Measurements from ENCODE around the gene NEDD9. TPM values are rescaled to one million over a fixed set of nuclear protein-coding genes. Genes with fewer than 3 reads are reported as not detected.

The NEDD9 gene
- total RNA-seq, 2 experiments from 2014 or later, result 60.1 to 64.8 TPM

DNA sequence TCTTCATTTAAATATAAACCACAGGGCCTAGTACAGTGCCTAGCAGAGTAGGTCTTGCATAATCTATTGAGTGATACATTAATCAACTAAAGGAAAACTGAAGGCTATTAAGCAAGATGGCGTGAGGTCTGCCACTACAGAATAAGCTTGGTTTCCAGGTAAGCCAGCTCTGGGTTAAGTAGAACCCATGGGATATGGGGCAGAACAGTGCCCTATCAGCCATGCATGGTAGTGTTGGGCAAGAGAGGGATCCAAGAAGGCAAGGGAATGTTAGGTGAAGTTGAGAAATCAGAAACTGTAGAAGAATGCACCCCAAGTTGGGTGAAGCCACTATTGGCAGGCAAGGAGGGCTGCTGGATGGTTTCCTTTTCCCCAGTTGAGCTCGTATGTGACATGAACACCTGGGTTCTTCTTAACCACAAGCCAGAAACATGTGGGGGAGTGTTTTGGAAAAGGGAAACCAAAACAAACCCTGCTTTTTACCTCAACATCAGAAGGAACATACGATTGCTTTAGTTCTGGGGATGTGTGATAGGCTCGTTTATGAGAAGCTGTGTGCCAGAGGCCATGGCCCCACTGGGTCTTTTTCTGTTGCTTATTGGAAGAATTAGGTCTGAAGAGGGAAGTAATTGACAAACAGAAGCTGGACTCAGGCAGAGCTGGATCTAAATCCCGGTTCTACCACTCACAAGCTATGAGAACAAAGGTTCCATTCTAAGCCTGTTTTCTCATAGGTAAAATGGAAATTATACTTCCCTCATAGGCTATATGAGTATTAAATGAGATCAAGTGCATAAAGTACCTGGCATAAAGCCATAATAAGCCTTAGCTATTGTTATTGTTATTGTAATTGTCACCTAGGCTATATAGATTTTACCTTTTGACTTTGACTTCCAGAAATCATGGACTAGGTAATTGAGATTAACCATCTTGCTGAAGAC, 33.5 kb downstream of the NEDD9 start:
- CTCF ChIA-PET, result interaction anchor here (0.6 to 1.1 kb wide), 4 partner anchors 11 to 503 kb away, joined by 3 to 5 read pairs (median 4); no protein-coding TSS in a partner anchor
- H3K4me1 Mint-ChIP-seq, result peaks cover 71% of the 10 kb centered on the region
- H3K27ac Mint-ChIP-seq, result peak overlapping the region; percentile 84
- peak; percentile 54 for DNase-seq
- H3K36me3 Mint-ChIP-seq (ENCODE audit: low read depth), result peaks cover 83% of the 10 kb centered on the region
- peak overlapping the region; percentile 46 for H3K4me3 Mint-ChIP-seq
- POLR2A ChIA-PET, result interaction anchor here (0.7 to 2.4 kb wide), 13 partner anchors 9 to 261 kb away, joined by 3 to 40 read pairs (median 4); partner anchors contain the start of gene NEDD9
- H3K27me3 Mint-ChIP-seq, result no peaks in the 10 kb centered on the region
- H3K9me3 Mint-ChIP-seq, result no peaks in the 10 kb centered on the region

DNA sequence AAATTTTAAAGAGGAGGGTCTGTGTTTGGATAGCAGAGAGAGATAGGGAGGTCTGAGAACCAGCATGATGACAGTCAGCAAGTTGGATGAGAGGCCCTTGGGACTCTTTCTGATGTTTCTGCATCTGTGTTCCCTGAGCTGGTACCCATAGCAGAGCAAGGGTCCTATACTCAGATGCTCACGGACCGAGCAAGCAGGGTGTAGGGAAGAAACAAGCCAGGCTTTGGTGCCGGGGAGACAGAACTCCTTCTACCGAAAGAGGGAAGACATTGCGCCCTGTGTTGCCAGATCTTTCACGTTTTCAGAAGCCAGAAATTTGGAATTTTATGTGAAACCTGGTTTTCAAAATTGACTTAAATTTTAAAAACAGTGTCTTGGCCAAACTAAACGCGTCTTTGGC, 34.6 kb downstream of the NEDD9 start:
- peaks cover 60% of the 10 kb centered on the region for H3K4me1 Mint-ChIP-seq
- ChIA-PET CTCF (no interaction called here), POLR2A (interaction anchor here (2.4 kb wide), 1 partner anchor 25 kb away, joined by 17 read pairs; no protein-coding TSS in a partner anchor)
- no peaks in the 10 kb centered on the region for H3K27me3 Mint-ChIP-seq
- no peak for DNase-seq
- no peak overlapping the region for H3K27ac Mint-ChIP-seq
- peaks cover 83% of the 10 kb centered on the region for H3K36me3 Mint-ChIP-seq (ENCODE audit: low read depth)
- H3K9me3 Mint-ChIP-seq, result no peaks in the 10 kb centered on the region
- no peak overlapping the region for H3K4me3 Mint-ChIP-seq

DNA sequence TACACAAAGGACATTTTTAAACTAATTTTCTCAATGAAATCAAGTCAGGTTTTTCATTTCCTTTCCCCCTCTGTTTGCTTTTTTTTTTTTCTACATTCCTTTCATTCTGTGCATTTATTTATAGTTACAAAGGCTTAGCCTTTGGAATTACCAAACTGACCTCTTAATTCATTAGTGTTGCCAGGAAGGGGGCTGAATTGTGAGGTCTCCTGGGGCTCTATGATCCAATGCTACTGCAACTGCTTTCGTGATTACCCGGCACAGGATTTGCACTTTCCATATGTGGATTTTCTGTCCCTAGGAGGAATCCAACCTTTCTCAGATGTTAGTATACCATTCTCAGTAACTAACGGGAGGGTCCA, 35.3 kb downstream of the NEDD9 start:
- Mint-ChIP-seq H3K4me1 (peaks cover 53% of the 10 kb centered on the region), H3K4me3 (no peak overlapping the region), H3K36me3 (ENCODE audit: low read depth) (peaks cover 80% of the 10 kb centered on the region), H3K27ac (no peak overlapping the region), H3K9me3 (no peaks in the 10 kb centered on the region), H3K27me3 (no peaks in the 10 kb centered on the region)
- CTCF ChIA-PET, result no interaction called here
- DNase-seq, result no peak
- POLR2A ChIA-PET, result no interaction called here

DNA sequence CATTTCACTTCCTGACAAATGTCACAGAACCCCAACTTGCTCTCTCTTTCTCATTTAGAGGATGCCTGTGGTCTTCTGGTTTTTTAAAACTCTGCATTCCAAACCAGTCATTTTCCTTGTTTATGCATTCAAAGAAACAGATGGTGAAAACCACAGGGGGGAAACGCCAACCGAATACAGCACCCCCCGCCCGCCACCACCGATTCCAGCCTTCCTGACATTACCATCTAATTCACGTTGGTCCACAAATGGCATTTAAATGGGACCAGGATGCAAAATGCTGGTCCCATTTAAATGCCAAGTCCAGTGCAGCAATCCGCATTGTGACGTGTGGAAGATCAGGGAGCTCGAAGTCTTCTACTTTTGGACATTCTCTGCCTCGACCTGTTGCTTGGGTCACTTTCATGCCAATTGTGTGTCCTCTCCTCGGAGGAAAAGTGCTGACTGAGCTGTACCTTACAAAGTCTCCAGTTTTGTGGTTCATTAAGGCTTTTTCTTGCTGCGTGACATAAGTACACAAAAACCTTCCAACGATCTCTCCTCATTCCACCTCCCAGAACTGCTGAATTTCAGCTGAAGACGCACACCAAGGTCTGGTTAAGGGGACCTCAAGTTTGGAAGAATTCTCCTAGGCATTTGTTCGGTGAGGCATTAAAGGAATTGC, 35.8 kb downstream of the NEDD9 start:
- CTCF ChIA-PET, result no interaction called here
- Mint-ChIP-seq H3K4me3 (no peak overlapping the region), H3K9me3 (no peaks in the 10 kb centered on the region), H3K27me3 (no peaks in the 10 kb centered on the region), H3K27ac (no peak overlapping the region), H3K4me1 (peaks cover 48% of the 10 kb centered on the region), H3K36me3 (ENCODE audit: low read depth) (peaks cover 80% of the 10 kb centered on the region)
- no peak for DNase-seq
- POLR2A ChIA-PET, result no interaction called here

DNA sequence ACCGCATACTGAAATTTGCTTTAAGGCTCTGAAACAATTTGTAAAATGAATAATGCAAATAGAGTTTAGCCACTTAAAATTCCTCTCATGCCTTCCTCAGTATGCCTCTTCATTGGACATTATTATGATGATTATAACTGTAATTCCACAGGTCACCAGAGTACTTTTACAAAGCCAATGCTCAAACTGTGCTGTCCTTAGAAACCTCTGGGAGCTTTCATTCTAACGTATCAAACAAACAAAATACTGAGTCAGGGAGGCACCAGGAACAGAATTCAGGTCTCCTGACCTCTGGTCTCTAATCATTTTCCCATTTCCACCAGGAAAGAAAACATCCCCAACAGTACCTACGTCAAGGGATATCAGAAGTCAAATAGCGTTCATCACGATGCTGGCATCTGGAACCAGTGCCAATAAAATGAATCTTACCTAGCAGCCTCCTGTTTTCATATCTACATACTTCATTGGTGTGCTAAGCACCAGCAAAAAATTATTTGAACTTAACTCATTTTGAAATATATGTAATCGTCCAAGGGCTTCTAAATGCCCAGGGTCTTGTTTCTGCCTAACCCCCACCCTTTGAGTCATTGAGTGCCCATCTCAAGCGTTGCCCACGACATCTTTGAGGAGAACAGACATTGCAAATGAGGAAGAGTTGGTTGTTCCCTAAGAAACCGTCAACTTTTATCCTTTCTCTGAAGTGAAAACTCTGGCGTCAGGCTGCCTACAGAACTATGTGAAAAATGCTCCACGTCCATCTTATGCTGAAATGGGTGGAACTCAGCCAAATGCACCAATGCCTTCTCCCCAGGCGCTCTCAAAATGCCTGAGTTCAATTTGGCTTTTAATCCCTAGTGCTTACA, 37.9 kb downstream of the NEDD9 start:
- no peak overlapping the region for H3K4me3 Mint-ChIP-seq
- CTCF ChIA-PET, result no interaction called here
- H3K9me3 Mint-ChIP-seq, result no peaks in the 10 kb centered on the region
- peaks cover 82% of the 10 kb centered on the region for H3K36me3 Mint-ChIP-seq (ENCODE audit: low read depth)
- no peaks in the 10 kb centered on the region for H3K27me3 Mint-ChIP-seq
- H3K4me1 Mint-ChIP-seq, result peaks cover 29% of the 10 kb centered on the region
- DNase-seq, result no peak
- POLR2A ChIA-PET, result no interaction called here
- H3K27ac Mint-ChIP-seq, result no peak overlapping the region

DNA sequence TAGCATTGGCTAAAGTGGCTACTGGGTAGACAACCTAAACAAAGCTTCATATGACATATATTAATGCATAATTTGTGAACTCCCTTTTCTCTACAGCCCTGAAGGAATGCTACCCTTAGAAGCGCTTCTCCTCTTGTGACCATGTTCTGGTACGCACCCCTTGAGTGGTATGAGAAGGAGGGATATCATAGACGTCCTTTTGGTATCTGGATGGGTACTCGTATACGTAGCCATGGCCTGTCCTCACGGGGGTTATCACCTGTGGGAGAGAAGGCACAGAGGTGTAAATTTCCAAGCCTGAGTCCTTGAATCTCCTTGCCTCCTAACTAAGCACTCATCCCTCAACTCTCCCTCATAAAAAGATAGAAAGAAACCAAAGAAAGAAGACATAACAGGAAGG, 39.0 kb downstream of the NEDD9 start:
- H3K4me3 Mint-ChIP-seq, result no peak overlapping the region
- no peak for DNase-seq
- ChIA-PET CTCF (interaction anchor here (1.0 kb wide), 1 partner anchor 9 kb away, joined by 3 read pairs; no protein-coding TSS in a partner anchor), POLR2A (no interaction called here)
- H3K27me3 Mint-ChIP-seq, result no peaks in the 10 kb centered on the region
- H3K9me3 Mint-ChIP-seq, result no peaks in the 10 kb centered on the region
- H3K27ac Mint-ChIP-seq, result no peak overlapping the region
- peaks cover 82% of the 10 kb centered on the region for H3K36me3 Mint-ChIP-seq (ENCODE audit: low read depth)
- H3K4me1 Mint-ChIP-seq, result peaks cover 19% of the 10 kb centered on the region

DNA sequence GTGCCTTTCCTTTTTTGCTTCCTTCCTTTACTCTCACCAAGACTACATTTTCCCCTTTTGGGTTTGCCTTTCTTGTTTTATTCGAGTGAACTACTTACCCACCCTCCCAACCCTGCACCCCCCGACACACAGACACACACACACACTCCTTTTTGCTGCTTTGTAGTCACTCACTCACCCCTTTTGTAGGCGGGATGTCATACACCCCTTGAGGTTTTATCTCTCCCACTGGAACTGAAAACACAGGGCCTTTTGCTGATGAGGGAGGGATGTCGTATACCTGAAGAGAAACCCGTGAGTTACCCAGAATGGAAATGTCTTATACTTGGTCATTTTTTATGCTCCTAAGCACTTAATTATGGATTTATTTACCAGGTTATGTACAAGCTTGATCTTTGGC, 40.3 kb downstream of the NEDD9 start:
- Mint-ChIP-seq H3K4me1 (peaks cover 9% of the 10 kb centered on the region), H3K36me3 (ENCODE audit: low read depth) (peaks cover 82% of the 10 kb centered on the region), H3K4me3 (no peak overlapping the region), H3K27ac (no peak overlapping the region), H3K9me3 (no peaks in the 10 kb centered on the region), H3K27me3 (no peaks in the 10 kb centered on the region)
- DNase-seq, result no peak
- CTCF ChIA-PET, result interaction anchor here (0.6 to 0.9 kb wide), 2 partner anchors 20 to 222 kb away, joined by 3 to 5 read pairs; no protein-coding TSS in a partner anchor
- POLR2A ChIA-PET, result no interaction called here

DNA sequence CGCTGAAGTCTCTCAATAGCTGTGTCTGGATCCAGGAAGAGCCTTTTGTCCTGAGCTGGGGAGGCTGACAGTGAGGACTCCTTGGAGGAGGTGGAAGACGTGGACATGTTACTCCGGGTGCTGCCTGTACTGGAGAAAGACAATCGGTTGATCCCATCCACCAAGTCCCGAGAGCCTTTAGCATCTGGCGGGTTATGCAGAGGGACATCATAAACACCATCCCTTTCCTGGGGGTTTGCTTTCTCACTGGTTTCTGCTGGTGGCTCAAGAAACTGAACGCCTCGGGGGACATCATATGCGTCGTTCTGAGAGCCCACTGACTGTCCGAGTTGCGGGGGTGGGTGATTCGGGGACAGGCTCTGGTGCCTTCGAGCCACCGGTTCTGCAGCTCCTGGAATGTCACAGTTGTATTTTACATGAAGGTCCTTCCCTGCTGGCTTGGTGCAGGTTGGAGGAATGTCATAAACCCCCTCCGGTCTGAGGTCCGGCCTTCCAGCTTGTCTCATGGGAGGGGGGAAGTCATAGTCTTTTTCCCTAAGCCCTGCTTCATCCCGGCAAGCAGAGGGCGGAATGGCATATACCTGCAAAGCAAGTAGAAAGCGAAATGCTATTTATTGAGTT, 41.7 kb downstream of the NEDD9 start:
- Mint-ChIP-seq H3K9me3 (no peaks in the 10 kb centered on the region), H3K36me3 (ENCODE audit: low read depth) (peaks cover 85% of the 10 kb centered on the region), H3K27ac (no peak overlapping the region), H3K4me3 (no peak overlapping the region), H3K4me1 (peaks cover 1% of the 10 kb centered on the region), H3K27me3 (no peaks in the 10 kb centered on the region)
- ChIA-PET POLR2A (interaction anchor here (1.2 kb wide), 1 partner anchor 8 kb away, joined by 4 read pairs; no protein-coding TSS in a partner anchor), CTCF (interaction anchor here (1.7 kb wide), 1 partner anchor 18 kb away, joined by 5 read pairs; no protein-coding TSS in a partner anchor)
- no peak for DNase-seq

DNA sequence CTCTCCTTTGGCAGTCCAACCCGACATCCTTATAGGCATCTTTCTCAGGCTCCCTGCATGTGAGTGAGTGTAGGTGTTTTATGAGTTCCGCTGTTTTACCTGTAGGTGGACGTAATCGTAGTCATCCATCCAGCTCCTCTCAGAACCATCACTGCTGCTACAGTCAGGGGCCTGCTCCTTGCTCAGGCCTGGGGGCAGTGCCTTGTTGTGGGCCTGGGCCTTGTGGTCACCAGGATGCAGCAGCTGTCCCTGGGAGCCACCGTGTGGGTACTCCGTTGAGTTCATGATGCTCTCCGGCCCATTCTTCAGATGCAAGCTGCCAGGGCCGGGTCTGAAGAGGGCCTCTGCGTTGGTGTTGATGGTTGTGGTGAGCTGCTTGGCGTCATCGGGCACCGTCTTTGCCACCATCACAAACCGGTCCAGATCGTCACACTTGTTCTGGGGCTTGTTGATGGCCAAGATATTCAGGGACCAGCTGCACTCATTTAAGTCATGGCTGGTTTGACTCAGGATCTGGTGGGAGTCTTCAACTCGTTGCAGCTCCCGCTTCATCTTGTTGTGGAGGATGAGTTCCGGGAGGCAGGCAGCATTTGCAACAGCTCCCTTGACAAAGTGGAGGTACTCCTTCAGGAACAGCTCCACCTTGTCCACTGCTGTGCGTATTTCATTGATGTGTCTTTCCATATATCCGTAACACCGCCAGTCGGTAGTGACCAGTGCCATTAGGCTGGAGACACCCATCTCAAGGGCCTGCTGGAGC, 42.4 kb downstream of the NEDD9 start:
- no peaks in the 10 kb centered on the region for H3K27me3 Mint-ChIP-seq
- H3K4me3 Mint-ChIP-seq, result no peak overlapping the region
- no peak overlapping the region for H3K27ac Mint-ChIP-seq
- H3K4me1 Mint-ChIP-seq, result peaks cover 1% of the 10 kb centered on the region
- H3K9me3 Mint-ChIP-seq, result no peaks in the 10 kb centered on the region
- no peak for DNase-seq
- ChIA-PET POLR2A (interaction anchor here (1.2 kb wide), 1 partner anchor 9 kb away, joined by 4 read pairs; no protein-coding TSS in a partner anchor), CTCF (interaction anchor here (1.7 kb wide), 1 partner anchor 18 kb away, joined by 5 read pairs; no protein-coding TSS in a partner anchor)
- H3K36me3 Mint-ChIP-seq (ENCODE audit: low read depth), result peaks cover 92% of the 10 kb centered on the region

DNA sequence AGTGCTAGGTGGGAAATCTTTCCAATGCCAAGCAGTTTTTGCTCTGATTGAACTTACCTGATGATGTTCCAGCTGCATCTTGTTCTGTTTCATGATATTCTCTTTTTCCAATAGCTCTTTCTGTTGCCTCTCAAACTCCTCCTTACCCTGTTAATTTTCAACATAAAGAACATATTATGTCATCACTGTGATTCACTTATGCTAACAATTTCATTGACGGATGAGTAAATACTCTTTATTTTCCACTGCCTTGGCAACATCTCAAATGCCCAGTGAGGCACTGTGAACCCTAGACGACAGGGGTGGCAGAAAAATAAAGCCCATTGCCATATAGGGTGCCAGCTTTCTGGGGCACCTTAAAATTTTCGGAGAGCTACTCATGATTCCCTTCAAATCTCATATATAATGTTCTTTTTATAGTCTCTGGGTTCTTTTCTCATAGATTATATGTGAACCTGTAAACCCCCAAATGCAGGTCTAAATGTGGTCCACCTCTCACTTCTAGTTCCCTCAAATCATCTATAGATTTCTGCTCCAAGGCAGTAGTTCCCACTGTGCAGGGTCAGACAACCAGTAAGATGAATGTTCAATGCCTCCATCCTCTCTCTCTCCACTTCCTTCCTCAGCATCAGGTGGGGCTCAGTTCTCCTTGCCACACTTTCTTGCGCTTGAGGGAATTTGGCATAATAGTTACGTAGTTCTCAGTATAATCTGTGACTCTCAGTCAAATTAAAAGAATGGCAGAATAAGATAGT, 44.1 kb downstream of the NEDD9 start:
- Mint-ChIP-seq H3K9me3 (no peaks in the 10 kb centered on the region), H3K27me3 (no peaks in the 10 kb centered on the region), H3K4me3 (no peak overlapping the region), H3K36me3 (ENCODE audit: low read depth) (peaks cover 92% of the 10 kb centered on the region), H3K27ac (no peak overlapping the region), H3K4me1 (no peaks in the 10 kb centered on the region)
- DNase-seq, result no peak
- ChIA-PET POLR2A (interaction anchor here (1.0 to 1.2 kb wide), 3 partner anchors 13 to 70 kb away, joined by 3 read pairs; no protein-coding TSS in a partner anchor), CTCF (no interaction called here)

DNA sequence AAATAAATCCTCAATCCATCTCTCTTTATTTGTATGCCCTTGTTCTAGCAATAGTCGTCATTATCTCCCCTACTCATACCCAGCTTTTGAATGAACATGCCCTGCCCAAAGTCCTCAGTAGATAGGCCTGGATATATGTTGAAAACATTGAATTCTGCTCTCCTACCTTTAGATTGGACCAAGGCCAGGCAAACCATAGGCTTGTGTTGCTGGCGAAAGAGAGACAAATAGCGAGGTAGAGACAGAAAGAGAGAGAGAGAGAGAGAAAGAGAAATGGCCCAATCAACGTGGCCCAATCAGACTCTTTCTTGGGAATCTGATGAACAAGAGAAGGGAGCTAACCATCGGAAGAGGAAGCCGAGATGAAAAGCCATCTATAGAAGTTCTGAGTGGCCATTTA, 45.2 kb downstream of the NEDD9 start:
- no peak overlapping the region for H3K4me3 Mint-ChIP-seq

More for the DNA sequence above, 45.2 kb downstream of the NEDD9 start:
- H3K36me3 Mint-ChIP-seq (ENCODE audit: low read depth), result peaks cover 95% of the 10 kb centered on the region
- no peak for DNase-seq
- ChIA-PET CTCF (interaction anchor here (1.3 kb wide), 1 partner anchor 309 kb away, joined by 3 read pairs; no protein-coding TSS in a partner anchor), POLR2A (interaction anchor here (1.0 to 1.2 kb wide), 3 partner anchors 12 to 71 kb away, joined by 3 read pairs; no protein-coding TSS in a partner anchor)
- H3K4me1 Mint-ChIP-seq, result no peaks in the 10 kb centered on the region
- H3K27me3 Mint-ChIP-seq, result no peaks in the 10 kb centered on the region
- no peaks in the 10 kb centered on the region for H3K9me3 Mint-ChIP-seq
- H3K27ac Mint-ChIP-seq, result no peak overlapping the region
